Mucosa of rectum (tissue), 2 donors: Measurements from ENCODE around the gene CCDC174.

Experiments used
- H3K27ac ChIP-seq, 2 donors: one replicate each; pipeline ENCODE4 v1.7.0; 2013; ENCODE audit warnings: inconsistent platforms in 2 of 2, low read depth in 2 of 2, low read length in 2 of 2
- H3K27me3 ChIP-seq, 2 donors: one replicate each; pipeline ENCODE4 v1.7.0; 2013; ENCODE audit warnings: low read length in 2 of 2; ENCODE audit not compliant: control insufficient read depth in 2 of 2, insufficient read depth in 2 of 2
- H3K36me3 ChIP-seq, 2 donors: one replicate each; pipeline ENCODE4 v1.7.0; 2013; ENCODE audit warnings: low read length in 2 of 2; ENCODE audit not compliant: control insufficient read depth in 2 of 2, insufficient read depth in 2 of 2
- H3K4me1 ChIP-seq, 2 donors: one replicate each; pipeline ENCODE4 v1.7.0; 2013; ENCODE audit warnings: low read length in 2 of 2, mild to moderate bottlenecking in 1 of 2; ENCODE audit not compliant: control insufficient read depth in 2 of 2, insufficient read depth in 2 of 2
- H3K4me3 ChIP-seq, 2 donors: one replicate each; pipeline ENCODE4 v1.7.0; 2013; ENCODE audit warnings: low read length in 2 of 2
- H3K9ac ChIP-seq, 2 donors: one replicate each; pipeline ENCODE4 v1.7.0; 2013; ENCODE audit warnings: low read length in 2 of 2, low read depth in 1 of 2, mild to moderate bottlenecking in 1 of 2
- H3K9me3 ChIP-seq, 2 donors: one replicate each; pipeline ENCODE4 v1.7.0; 2013; ENCODE audit warnings: low read length in 2 of 2; ENCODE audit not compliant: control insufficient read depth in 2 of 2
- donor health status: healthy.
- donor health status: Normal muscosa, but diverticular disease.

The CCDC174 gene

DNA sequence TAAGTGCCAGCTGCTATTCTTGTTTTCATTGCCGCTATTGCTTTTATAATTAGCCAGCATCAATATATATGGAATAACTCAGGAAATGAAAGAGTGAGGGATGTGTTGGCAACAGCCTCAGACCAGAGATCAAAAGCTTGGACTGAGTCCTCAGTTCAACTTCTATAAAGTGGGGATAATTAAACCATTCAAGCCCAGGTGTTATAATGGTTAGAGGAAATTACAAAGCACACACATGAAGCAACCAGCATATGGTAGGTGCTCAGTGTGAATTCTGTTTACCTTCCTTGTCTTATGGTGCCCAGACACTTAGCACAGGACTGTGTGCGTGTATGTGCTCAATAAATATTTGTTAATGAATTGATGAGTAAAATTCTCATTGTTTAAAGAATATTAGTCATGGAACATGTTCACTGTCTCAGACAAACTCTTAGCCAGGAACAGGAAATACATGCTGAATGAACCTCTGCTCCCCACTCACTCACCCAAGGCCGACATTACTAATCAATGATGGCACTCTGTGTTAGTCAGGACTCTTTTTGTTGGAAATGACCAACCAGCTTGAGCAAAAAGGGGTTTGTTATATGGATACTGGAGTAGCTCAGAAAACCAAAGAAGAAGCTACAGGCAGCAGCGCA lies 16.7 kb upstream of the CCDC174 start:
- Histone ChIP-seq H3K4me1 (peaks cover 5 to 7% of the 10 kb centered on the region in 2 donors), H3K9ac (no peak overlapping the region), H3K4me3 (no peak overlapping the region), H3K27ac (no peak overlapping the region), H3K27me3 (no peaks in the 10 kb centered on the region), H3K36me3 (no peaks in the 10 kb centered on the region), H3K9me3 (no peaks in the 10 kb centered on the region)

DNA sequence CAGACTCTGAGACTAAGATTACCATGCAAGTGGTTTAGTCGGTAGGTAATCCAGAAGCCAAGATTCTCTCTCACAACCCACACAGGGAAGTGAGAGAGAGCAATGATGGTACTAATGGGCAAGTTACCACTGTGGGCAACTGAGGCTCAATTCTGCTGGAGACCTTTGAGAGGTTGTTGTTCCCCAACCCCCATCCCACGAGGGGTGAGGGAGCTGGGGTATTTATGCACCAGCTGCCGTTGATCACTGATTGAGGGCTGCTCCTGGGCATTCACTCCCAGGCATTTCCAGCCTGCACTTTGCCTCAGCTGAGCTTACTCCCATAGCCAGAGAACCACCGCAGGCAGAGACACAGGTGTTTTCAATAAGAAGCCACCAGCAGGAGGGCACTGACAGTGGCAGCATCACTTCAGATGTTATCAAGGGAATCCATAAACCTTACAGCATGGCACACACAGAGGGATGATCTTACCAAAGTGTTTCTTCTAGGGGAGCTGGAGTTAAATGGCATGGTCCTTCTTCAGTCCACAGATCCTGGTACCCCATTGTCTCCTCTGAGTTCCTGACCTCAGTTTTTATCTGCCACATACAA lies 15.0 kb upstream of the CCDC174 start:
- Histone ChIP-seq H3K4me3 (no peak overlapping the region), H3K9ac (no peak overlapping the region), H3K4me1 (peaks cover 5 to 7% of the 10 kb centered on the region in 2 donors), H3K9me3 (no peaks in the 10 kb centered on the region), H3K27ac (no peak overlapping the region), H3K36me3 (no peaks in the 10 kb centered on the region), H3K27me3 (peaks cover 0 to 11% of the 10 kb centered on the region in 2 donors)

DNA sequence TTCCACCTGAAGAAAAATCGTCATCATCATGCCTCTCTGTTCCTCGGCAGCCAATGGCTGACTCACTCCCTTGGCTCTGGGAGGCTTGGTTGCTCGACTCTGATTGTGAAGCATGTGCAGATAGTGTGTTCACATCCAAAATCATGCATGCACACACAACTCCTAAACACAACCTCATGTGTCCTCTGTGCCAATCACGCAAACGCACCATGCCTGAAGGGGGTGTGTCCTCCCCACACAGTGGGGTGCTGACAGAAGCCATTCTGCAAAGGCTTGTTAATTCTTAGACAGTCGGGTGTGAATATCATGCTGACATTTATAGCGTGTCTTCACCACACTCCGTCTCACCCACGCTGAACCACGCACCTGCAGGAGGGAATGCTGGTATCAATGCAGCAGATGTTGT lies 11.4 kb upstream of the CCDC174 start:
- Histone ChIP-seq H3K36me3 (no peaks in the 10 kb centered on the region), H3K9ac (no peak overlapping the region), H3K9me3 (no peaks in the 10 kb centered on the region), H3K4me1 (peaks cover 0 to under 1% of the 10 kb centered on the region in 2 donors), H3K27me3 (peaks cover 3 to 18% of the 10 kb centered on the region in 2 donors), H3K27ac (no peak overlapping the region), H3K4me3 (no peak overlapping the region)

DNA sequence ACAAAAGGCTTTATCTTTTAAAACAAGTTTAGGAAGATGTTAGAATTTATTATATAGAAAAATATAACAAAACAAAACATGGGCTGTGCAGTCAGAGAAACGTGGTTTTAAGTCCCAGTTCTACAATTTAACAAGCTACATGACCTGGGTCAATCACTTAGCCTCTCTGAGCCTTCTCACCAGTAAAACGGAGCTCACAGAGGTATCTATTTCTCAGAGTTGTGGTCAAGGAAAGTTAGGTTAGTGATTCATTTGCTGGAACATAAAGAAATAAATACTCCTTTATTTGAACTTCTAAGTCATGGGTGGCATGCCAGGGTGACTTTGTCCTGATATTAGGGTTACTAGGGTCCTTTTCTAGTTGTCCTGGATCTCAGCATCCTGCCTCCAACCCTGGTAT lies 10.8 kb upstream of the CCDC174 start:
- Histone ChIP-seq H3K27me3 (peaks cover 3 to 18% of the 10 kb centered on the region in 2 donors), H3K9me3 (no peaks in the 10 kb centered on the region), H3K36me3 (no peaks in the 10 kb centered on the region), H3K27ac (no peak overlapping the region), H3K9ac (no peak overlapping the region), H3K4me3 (no peak overlapping the region), H3K4me1 (no peaks in the 10 kb centered on the region)

DNA sequence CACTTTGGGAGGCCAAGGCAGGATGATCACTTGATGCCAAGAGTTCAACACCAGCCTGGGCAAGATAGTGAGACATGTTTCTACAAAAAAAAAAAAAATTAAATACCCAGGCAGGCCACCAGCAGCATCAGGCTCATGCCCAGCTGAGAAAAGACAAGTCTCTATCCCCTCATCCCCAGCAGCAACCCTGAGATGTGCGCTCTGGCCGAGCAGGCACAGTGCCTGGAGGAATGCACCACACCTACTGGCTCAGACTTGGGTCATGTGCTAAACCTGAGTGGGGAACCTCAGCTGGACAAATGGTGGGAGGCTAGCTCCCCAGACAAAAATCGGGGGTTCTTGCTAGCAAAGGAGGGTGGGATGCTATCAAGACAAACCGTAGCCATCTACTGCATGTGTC lies 10.2 kb upstream of the CCDC174 start:
- no peaks in the 10 kb centered on the region for H3K4me1 ChIP-seq
- peaks cover 3 to 18% of the 10 kb centered on the region in 2 donors for H3K27me3 ChIP-seq

DNA sequence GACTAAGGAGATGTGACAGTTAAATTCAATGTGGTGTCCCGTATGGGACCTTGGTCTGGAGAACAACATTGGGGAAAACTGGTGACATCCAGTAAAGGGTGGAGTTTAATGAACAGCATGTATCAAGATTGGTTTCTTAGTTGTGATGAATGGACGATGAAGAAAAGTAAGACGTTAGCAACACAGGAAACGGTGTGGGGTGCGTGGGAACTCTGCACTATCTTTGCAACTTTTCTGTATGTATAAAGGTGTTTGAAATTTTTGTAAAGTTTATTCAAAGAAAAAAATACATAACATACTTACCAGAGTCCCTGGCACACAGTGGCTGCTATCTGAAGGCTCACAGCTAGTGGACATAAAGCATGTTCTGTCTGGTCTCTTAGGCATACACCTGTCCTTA lies 6.1 kb upstream of the CCDC174 start:
- Histone ChIP-seq H3K36me3 (no peaks in the 10 kb centered on the region), H3K27ac (no peak overlapping the region), H3K27me3 (peaks cover 3 to 13% of the 10 kb centered on the region in 2 donors), H3K9ac (no peak overlapping the region), H3K4me1 (peaks cover 0 to 3% of the 10 kb centered on the region in 2 donors), H3K9me3 (no peaks in the 10 kb centered on the region), H3K4me3 (no peak overlapping the region)

More for the DNA sequence above, 10.2 kb upstream of the CCDC174 start:
- Histone ChIP-seq H3K4me3 (no peak overlapping the region), H3K27ac (no peak overlapping the region), H3K9me3 (no peaks in the 10 kb centered on the region), H3K9ac (no peak overlapping the region), H3K36me3 (no peaks in the 10 kb centered on the region)

DNA sequence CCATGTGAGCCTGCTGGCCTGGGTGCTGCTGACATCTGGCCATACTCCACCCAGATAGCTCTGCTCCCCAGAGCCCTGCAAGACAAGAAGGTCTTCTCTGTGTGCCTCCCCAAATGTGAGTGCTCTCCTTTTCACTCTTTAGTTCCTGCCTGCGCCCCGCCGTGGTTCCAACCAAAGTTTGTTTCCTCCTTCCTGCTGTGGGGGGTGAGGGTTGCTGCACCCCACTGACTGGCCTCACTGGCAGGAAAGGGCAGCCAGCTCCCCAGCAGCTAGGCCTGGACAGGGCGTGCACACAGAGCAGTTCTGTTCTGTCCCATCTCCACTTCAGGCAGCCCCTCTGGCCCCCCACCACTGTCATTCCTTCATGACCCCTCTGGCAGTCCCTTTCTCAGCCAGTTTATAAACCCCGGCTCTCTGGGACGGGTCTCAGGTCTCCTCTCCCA lies 5.4 kb upstream of the CCDC174 start:
- Histone ChIP-seq H3K27me3 (peaks cover 3 to 12% of the 10 kb centered on the region in 2 donors), H3K4me1 (peaks cover 0 to 4% of the 10 kb centered on the region in 2 donors), H3K9me3 (no peaks in the 10 kb centered on the region), H3K4me3 (no peak overlapping the region), H3K36me3 (no peaks in the 10 kb centered on the region), H3K27ac (no peak overlapping the region), H3K9ac (no peak overlapping the region)

DNA sequence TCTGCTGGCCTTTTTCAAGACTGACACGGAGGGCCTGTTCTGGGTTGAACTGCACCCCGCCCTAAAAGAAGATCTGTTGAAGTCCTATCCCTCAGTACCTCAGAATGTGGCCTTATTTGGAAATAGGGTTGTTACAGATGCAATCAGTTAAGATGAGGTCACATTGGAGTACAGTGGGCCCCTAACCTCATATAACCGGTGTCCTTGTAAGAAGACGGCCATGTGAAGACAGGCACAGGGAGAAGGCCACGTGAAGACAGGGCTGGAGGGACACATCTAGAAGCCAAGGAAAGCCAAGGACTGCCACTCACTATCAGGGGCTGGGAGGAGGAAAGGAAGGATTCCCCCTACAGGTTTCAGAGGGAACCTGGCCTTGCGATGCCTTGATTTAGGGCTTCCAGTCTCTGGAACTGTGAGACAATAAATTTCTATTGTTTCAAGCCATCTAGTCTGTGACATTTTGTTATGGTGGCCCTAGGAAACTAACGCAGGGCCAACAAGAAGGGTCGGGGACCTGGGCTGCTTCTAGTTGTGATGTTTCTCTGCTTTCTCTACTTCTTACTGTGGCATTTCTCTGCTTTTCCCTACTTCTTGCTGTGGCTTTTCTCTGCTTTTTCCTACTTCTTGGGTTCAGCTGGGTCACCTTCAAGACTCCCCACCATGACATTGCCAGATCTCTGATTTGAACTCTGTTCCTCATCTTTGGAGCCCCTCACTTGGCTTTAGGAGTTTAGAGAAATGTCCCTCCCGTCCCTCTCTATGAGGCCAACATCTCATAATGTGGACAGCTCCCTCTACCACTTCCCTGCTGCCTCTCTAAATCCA lies 4.8 kb upstream of the CCDC174 start:
- H3K4me3 ChIP-seq = no peak overlapping the region
- H3K9me3 ChIP-seq = no peaks in the 10 kb centered on the region
- peaks cover 3 to 7% of the 10 kb centered on the region in 2 donors for H3K27me3 ChIP-seq
- H3K9ac ChIP-seq = no peak overlapping the region
- no peaks in the 10 kb centered on the region for H3K36me3 ChIP-seq
- no peak overlapping the region for H3K27ac ChIP-seq
- H3K4me1 ChIP-seq = peaks cover 0 to 4% of the 10 kb centered on the region in 2 donors

DNA sequence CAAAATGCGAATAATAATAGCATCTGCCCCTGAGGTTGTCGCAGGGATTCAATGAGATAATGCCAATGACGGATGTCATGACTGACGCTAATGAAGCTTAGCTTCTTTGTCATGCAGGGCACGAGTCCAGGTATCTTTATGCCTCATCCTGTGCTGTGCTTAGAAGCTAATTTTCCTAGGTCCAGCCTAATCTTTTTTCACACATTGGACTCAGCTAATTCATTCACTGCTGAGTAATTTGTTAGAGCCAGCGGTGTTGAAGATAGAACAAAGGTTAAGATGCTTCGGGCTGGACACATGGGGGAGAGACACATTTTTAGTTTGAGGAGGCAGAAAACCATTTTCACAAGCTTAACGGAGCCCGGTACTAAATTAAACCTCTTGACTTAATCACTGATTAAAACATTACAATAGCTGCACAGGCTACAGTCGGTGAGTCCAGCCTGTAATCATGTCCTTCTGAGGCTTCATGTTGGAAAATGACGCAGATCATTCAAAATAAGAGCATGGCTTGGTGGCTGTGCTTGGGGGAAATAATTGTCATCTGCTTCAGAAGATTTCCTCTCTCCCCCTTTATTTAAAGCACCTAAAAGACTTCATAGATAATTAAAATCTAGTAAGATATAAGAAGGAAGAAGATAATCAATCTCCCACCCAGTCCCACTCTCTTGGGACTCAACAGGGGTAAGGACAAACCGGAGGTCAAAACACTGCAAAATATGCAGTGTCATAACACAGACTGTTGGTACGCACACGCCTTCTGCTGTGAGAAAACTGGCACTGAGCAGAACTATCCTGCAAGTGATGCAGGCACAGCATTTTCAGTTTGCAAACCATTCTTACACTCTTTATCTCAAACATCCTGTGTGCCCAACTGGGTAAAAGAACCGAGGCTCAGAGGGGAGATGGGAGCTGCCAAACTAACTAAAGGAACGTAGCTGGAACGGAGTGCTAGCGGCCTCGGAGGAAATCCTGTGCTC lies 3.3 kb upstream of the CCDC174 start:
- Histone ChIP-seq H3K4me3 (no peak overlapping the region), H3K27ac (no peak overlapping the region), H3K9ac (no peak overlapping the region), H3K9me3 (no peaks in the 10 kb centered on the region), H3K36me3 (no peaks in the 10 kb centered on the region), H3K27me3 (peaks cover 0 to under 1% of the 10 kb centered on the region in 2 donors), H3K4me1 (peaks cover 6 to 8% of the 10 kb centered on the region in 2 donors)
